NCI-H526 (cell line): Measurements from ENCODE around the gene CCL18.
"Not testable (repeated sequence)": the region's sequence is repeated elsewhere in the genome, so short reads cannot be mapped to it uniquely, and the experiment has no call there.

Experiments
- DNase-seq, 2 experiments: peaks; one replicate each; lab custom pipeline; 2025; lab: John Stamatoyannopoulos, UW

The CCL18 gene

GRCh38 chr17:36063786-36064541 lies at the start of gene CCL18:
Gene CCL18, plus strand, starts transcription at chr17:36064272. Its CDS starts 71 bp downstream, at chr17:36064343.
- no peak for DNase-seq

GRCh38 chr17:36014946-36015345 lies 49.1 kb upstream of the CCL18 start:
- no peak for DNase-seq

- DNase-seq, result not testable (repeated sequence)
Observed at GRCh38 chr17:36015895-36016294, 48.2 kb upstream of the CCL18 start.

GRCh38 chr17:36016555-36016954 lies 47.5 kb upstream of the CCL18 start:
- DNase-seq, result no peak

GRCh38 chr17:36017799-36018198 lies 46.3 kb upstream of the CCL18 start, which contains the start of gene CCL23:
Gene CCL23, minus strand, starts transcription at chr17:36017972. Its CDS starts 75 bp downstream, at chr17:36017897.
- DNase-seq, result no peak

GRCh38 chr17:36019423-36019822 lies 44.6 kb upstream of the CCL18 start:
- DNase-seq, result no peak

GRCh38 chr17:36024106-36024869 lies 39.8 kb upstream of the CCL18 start:
- DNase-seq, result no peak

GRCh38 chr17:36027761-36028160 lies 36.3 kb upstream of the CCL18 start:
- no peak for DNase-seq

- no peak for DNase-seq
Observed at GRCh38 chr17:36030956-36031355, 33.1 kb upstream of the CCL18 start.

GRCh38 chr17:36034127-36034526 lies 29.9 kb upstream of the CCL18 start:
- DNase-seq, result no peak

GRCh38 chr17:36036235-36036634 lies 27.8 kb upstream of the CCL18 start:
- DNase-seq, result no peak

GRCh38 chr17:36048066-36048465 lies 16.0 kb upstream of the CCL18 start:
- no peak for DNase-seq

- DNase-seq, result no peak
Observed at GRCh38 chr17:36049643-36050042, 14.4 kb upstream of the CCL18 start.

- no peak for DNase-seq
Observed at GRCh38 chr17:36055171-36055570, 8.9 kb upstream of the CCL18 start.

- no peak for DNase-seq
Observed at GRCh38 chr17:36055921-36056520, 8.1 kb upstream of the CCL18 start.

- no peak for DNase-seq
Observed at GRCh38 chr17:36057911-36058310, 6.2 kb upstream of the CCL18 start.

GRCh38 chr17:36059406-36059805 lies 4.7 kb upstream of the CCL18 start:
- DNase-seq, result no peak

- DNase-seq, result no peak
Observed at GRCh38 chr17:36060816-36061215, 3.3 kb upstream of the CCL18 start.

- DNase-seq, result no peak
Observed at GRCh38 chr17:36066365-36066985, 2.4 kb downstream of the CCL18 start.

GRCh38 chr17:36068524-36068923 lies 4.5 kb downstream of the CCL18 start:
- DNase-seq, result no peak

GRCh38 chr17:36069136-36069535 lies 5.1 kb downstream of the CCL18 start:
- DNase-seq, result no peak

- DNase-seq, result no peak
Observed at GRCh38 chr17:36070427-36070826, 6.4 kb downstream of the CCL18 start.
